Fibroblast of skin of scalp (primary cell): ENCODE measurements around the gene FIBCD1.
A peak's percentile ranks its signal among the peaks of the same experiment; 100 is the strongest.

Experiments used
- DNase-seq: peaks from one replicate; pipeline ENCODE4 v3.0.0-alpha.2; 2013

FIBCD1 gene

GRCh38 chr9:130935648-130936271 lies 3.3 kb downstream of the FIBCD1 start:
- DNase-seq = no peak

GRCh38 chr9:130934702-130935647 lies 4.1 kb downstream of the FIBCD1 start:
- no peak for DNase-seq

- no peak for DNase-seq
Observed at GRCh38 chr9:130934246-130934645, 4.8 kb downstream of the FIBCD1 start.

- DNase-seq = peak; percentile 65
Observed at GRCh38 chr9:130933114-130934046, 5.7 kb downstream of the FIBCD1 start.

GRCh38 chr9:130932255-130933079 lies 6.6 kb downstream of the FIBCD1 start:
- no peak for DNase-seq

- DNase-seq = no peak
Observed at GRCh38 chr9:130931508-130932254, 7.4 kb downstream of the FIBCD1 start.

GRCh38 chr9:130930804-130931349 lies 8.2 kb downstream of the FIBCD1 start:
- no peak for DNase-seq

- DNase-seq = no peak
Observed at GRCh38 chr9:130930132-130930803, 8.8 kb downstream of the FIBCD1 start.

- DNase-seq = no peak
Observed at GRCh38 chr9:130929571-130930038, 9.4 kb downstream of the FIBCD1 start.

- peak; percentile 42 for DNase-seq
Observed at GRCh38 chr9:130927995-130928900, 10.8 kb downstream of the FIBCD1 start.

- no peak for DNase-seq
Observed at GRCh38 chr9:130927338-130927737, 11.7 kb downstream of the FIBCD1 start.

- no peak for DNase-seq
Observed at GRCh38 chr9:130925050-130925678, 13.9 kb downstream of the FIBCD1 start.

- no peak for DNase-seq
Observed at GRCh38 chr9:130924448-130924788, 14.6 kb downstream of the FIBCD1 start.

GRCh38 chr9:130923611-130924447 lies 15.2 kb downstream of the FIBCD1 start:
- DNase-seq = no peak

GRCh38 chr9:130922893-130923610 lies 16.0 kb downstream of the FIBCD1 start:
- DNase-seq = no peak

- no peak for DNase-seq
Observed at GRCh38 chr9:130921989-130922892, 16.8 kb downstream of the FIBCD1 start.
